ENCODE measurements around the gene LILRB3.

DNA sequence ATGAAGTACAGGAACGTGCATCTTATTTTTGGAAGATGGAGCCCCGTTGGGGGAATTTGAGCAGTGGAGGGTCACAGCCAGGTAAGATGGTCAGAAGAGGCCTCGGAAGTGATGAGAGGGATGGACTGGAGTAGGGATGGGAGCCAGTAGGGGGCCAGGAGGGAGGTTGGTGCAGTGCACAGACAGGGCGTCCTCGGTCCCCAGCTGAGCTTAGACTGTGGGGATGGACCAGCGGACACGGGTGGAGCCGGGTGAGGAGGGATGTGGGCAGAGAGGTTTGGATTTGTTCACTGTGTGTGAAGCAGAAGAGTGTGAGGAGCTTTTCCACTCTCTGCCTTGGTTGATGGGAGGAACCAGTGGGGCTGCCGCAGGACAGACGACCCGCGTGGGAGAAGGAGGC lies 11.6 kb downstream of the LILRB3 start:
- TF ChIP-seq, protein P1, sequence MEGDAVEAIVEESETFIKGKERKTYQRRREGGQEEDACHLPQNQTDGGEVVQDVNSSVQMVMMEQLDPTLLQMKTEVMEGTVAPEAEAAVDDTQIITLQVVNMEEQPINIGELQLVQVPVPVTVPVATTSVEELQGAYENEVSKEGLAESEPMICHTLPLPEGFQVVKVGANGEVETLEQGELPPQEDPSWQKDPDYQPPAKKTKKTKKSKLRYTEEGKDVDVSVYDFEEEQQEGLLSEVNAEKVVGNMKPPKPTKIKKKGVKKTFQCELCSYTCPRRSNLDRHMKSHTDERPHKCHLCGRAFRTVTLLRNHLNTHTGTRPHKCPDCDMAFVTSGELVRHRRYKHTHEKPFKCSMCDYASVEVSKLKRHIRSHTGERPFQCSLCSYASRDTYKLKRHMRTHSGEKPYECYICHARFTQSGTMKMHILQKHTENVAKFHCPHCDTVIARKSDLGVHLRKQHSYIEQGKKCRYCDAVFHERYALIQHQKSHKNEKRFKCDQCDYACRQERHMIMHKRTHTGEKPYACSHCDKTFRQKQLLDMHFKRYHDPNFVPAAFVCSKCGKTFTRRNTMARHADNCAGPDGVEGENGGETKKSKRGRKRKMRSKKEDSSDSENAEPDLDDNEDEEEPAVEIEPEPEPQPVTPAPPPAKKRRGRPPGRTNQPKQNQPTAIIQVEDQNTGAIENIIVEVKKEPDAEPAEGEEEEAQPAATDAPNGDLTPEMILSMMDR (IDR thresholded peaks at IDR 0.05), result no peak
- TF ChIP-seq POLR2A (IDR thresholded peaks at IDR 0.05), result no peak

Measured in body of pancreas (tissue), 4 donors.